A549 (cell line): ENCODE measurements around the gene LZTFL1.

Experiments used
- CEBPB ChIP-seq, 2 experiments: fragments of >200 bp in 1 of 2; sonication (Bioruptor Twin) in 1 of 2; formaldehyde crosslinking in 1 of 2; IDR thresholded peaks; 2 replicates each; pipeline ENCODE4 v1.6.1; 2012 to 2016
- CHD2 ChIP-seq: fragments of 150-350 bp; IDR thresholded peaks from 2 replicates; pipeline ENCODE4 v1.6.1; 2014; ENCODE audit warnings: low read length; ENCODE audit not compliant: partially characterized antibody
- CTCF ChIP-seq: fragments of >200 bp; sonication (Bioruptor Twin); formaldehyde crosslinking; IDR thresholded peaks from 3 replicates; pipeline ENCODE4 v1.5.1; 2016
- KDM1A ChIP-seq: fragments of 200-600 bp; sonication (generic); IDR thresholded peaks from 2 replicates; pipeline ENCODE4 v1.6.1; 2016; ENCODE audit warnings: low read depth, mild to moderate bottlenecking
- MAX ChIP-seq: IDR thresholded peaks from 2 replicates; pipeline ENCODE4 v1.6.1; 2012
- MYC ChIP-seq: IDR thresholded peaks from 2 replicates; pipeline ENCODE4 v1.6.1; 2012; ENCODE audit warnings: mild to moderate bottlenecking, inconsistent platforms, low read length, improper control_type of control experiment, borderline replicate concordance
- RAD21 ChIP-seq, 2 experiments: fragments of >200 bp in 1 of 2; sonication (Bioruptor Twin) in 1 of 2; formaldehyde crosslinking in 1 of 2; IDR thresholded peaks in 1 of 2; conservative IDR thresholded peaks in 1 of 2; 2 replicates in 1 of 2; 3 replicates in 1 of 2; pipeline ENCODE4 v1.6.1; 2012 to 2018; ENCODE audit warnings: inconsistent platforms in 1 of 2
- RNF2 ChIP-seq: fragments of 200-600 bp; sonication (generic); IDR thresholded peaks from 2 replicates; pipeline ENCODE4 v1.6.1; 2016; ENCODE audit warnings: low read depth, mild to moderate bottlenecking, antibody characterized with exemption, moderate library complexity, borderline replicate concordance
- SMC3 ChIP-seq: fragments of >200 bp; sonication (Bioruptor Twin); formaldehyde crosslinking; IDR thresholded peaks from 3 replicates; pipeline ENCODE4 v1.6.1; 2018; ENCODE audit warnings: inconsistent platforms
- TP53 ChIP-seq: fragments of 250-450 bp; sonication (Bioruptor Pico); IDR thresholded peaks from 2 replicates; pipeline ENCODE4 v1.5.0; 2021; ENCODE audit warnings: mild to moderate bottlenecking, moderate library complexity
- USF2 ChIP-seq: fragments of 450-650 bp; IDR thresholded peaks from 2 replicates; pipeline ENCODE4 v1.6.1; 2014; ENCODE audit warnings: antibody characterized with exemption

- TF ChIP-seq SMC3 (no peak), CTCF (no peak), CEBPB (IDR thresholded peaks at IDR 0.05) (no peak), CHD2 (no peak), USF2 (no peak), TP53 (CRISPR knock-in tag) (no peak), MAX (no peak), RNF2 (peak; percentile 6; the same call in 1 of the 2 replicates), RAD21 (conservative IDR thresholded peaks at IDR 0.05 in 1 of 2, IDR thresholded peaks at IDR 0.05 in 1 of 2) (no peak), KDM1A (no peak), MYC (no peak)
Observed at GRCh38 chr3:45796902-45797637, 44.8 kb downstream of the LZTFL1 start.
